Umbilical cord (tissue), 2 donors: ENCODE measurements around the gene OTOGL. TPM values are rescaled to one million over a fixed set of nuclear protein-coding genes. Genes with fewer than 3 reads are reported as not detected.
A peak's percentile ranks its signal among the peaks of the same experiment; 100 is the strongest.
"Not testable (repeated sequence)": the region's sequence is repeated elsewhere in the genome, so short reads cannot be mapped to it uniquely, and the experiment has no call there.

Experiments used
- DNase-seq: peaks from one replicate; pipeline ENCODE4 v3.0.0-alpha.2; 2015; ENCODE audit warnings: low spot score
- total RNA-seq: library from RNA; depleted of rRNA; stranded (reverse); fragments of >200 nt; gene quantifications from one replicate; pipeline ENCODE4 v1.2.3, GENCODE V29; 2014; ENCODE audit warnings: low replicate concordance; ENCODE audit not compliant: insufficient read depth

The OTOGL gene
- total RNA-seq, 1 donor from 2014 or later: 3.1 TPM

DNA sequence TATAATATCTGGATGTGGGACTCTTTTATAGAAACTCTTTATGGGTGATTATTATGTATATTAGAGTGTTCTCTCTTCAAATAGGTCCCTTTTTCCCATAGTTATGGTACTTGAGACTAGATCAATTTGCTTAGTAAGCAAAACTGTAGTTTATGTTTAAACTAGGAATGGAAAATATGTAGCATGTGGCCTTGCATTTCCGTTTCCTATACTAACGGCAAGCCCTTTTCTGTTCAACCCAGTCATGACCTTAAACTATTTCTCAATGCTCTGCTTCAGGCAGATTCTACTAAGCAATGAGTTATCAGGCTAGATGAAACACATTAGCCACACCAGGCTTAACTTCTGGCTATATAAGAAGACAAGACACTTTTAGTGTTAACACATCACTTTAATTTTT is 84.6 kb downstream of the OTOGL start:
- peak; percentile 28 for DNase-seq

DNA sequence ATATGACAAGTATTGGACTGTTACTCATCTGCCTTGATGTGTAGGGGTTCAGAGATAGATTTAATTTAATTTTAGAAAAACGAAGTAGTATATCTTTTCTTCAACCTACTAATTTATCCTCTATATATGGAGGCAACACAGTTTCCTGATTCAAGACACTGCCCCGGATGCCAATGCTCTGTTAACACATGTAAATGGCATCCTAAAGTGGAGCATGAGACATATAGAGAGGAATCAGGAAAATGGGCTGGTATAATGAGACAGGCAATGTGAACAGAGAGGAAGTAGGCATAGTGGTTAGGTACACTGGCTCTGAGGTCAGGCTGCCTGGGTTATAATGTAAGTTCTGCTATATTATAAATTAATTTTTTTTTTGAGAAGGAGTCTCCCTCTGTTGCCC is 85.6 kb downstream of the OTOGL start:
- DNase-seq: no peak

DNA sequence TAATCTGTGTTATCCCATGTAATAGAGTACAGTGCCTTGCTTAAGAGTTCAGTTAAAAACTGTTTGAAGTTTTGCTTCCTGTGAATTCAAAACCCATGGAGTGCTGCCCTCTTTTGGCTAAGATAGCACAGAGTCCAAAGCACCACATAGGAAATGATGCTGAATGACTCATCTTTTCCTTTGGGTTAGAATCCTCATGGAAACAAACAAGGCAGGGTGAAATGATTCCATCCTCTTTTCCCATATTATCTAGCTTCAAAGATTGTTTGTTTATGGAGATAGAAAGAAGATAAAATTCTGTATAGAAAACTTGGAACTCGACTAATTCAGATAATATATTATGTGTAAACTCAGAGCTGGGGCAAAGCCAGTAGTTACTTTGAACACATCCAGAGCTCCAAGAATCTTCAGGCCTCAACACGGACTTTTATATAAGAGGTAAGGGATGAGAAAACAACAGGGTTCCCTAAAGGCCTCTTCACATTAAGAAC is 87.4 kb downstream of the OTOGL start:
- DNase-seq: peak; percentile 97

DNA sequence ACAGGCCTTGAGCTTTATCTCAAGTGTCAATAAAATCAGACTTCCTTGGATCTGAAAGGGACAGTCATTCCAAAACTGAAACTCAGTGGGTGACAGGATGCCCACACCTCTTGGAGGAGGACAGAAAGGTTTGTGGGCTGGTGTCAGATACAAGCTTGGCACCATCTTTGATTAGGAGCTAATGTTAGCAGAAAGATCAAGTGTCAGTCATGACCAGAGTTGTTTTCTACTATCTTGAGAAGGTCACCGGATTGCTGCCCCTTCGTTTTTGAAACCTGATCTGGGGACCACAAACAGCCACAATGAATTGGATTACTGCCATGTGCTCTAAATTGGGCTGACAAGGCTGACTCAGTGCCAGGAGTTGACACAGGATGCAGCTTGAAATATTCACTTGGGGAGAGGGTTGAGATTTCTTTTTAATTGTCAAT is 88.3 kb downstream of the OTOGL start:
- DNase-seq: no peak

DNA sequence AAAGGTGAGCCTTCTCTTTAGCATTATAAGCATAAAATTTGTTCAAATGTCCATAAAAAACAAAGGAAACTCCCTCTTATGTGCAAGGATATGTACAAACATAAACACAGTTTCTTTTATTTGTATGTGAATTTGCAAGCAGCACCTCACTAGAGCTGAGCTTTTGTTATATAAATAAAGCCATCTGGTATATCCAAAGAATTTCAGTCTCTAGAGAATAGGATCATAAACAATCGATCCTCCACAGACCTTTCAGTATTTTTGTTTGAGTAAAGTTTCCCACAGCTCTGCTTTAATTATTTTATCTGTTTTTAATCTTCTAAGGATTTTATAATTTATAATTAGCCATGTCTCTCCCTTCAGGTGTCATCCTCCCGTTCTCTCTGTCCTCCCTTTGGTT is 89.2 kb downstream of the OTOGL start:
- DNase-seq: no peak

DNA sequence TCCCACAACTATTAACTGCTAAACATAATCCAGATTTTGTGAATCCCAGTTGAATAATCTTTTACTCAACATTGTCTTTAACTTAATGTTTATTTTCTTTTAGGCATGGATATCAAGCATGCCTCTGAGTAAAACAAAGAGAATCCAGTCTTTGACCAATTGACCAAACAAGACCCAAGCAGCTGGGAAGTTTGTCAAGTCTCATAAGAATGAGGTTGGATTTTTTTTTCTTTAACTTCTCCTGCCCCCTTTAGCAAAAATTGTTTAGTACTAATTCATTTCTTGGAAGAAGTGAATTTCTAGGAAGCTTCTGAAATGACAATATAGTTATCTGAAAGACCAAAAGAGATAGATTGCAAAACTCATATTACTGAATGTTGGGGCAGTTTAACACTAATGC is 89.9 kb downstream of the OTOGL start:
- no peak for DNase-seq

DNA sequence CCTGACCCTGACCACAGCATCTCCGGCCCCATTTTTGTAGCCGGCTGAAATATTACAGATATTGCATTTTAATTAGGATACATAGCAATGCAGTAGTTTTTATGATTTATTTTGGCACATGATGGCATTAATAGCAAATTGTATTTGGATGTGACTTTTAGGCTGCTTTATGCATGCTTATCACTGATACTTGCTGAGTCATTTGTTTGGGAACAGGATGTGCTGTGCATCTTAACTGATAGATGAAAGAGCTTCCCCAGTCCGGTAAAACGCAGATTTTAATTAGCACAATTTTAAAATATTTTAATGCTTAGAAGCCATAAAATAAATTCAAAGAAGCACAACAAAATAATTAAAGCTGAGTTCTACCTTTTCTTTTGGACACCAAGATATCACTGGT is 90.7 kb downstream of the OTOGL start:
- no peak for DNase-seq

DNA sequence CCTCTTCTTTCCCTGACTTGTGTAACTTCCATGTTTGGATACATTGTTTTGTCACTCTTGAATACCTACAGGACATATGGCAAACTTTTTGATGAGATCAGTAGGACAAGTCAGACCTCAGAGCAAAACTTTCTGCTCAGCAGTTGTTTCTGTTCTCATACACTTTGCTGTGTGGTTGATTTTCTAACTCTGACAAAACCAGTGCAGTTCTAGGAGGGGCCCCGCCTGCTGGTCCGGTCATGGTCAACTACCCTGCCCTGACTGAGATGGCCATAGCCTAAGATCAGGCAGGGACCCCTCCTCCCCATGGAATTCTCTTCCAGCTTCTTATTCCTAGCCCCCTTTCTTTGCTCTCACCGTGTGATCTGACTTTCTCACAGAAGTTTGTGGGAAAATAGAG is 92.8 kb downstream of the OTOGL start:
- DNase-seq: no peak

DNA sequence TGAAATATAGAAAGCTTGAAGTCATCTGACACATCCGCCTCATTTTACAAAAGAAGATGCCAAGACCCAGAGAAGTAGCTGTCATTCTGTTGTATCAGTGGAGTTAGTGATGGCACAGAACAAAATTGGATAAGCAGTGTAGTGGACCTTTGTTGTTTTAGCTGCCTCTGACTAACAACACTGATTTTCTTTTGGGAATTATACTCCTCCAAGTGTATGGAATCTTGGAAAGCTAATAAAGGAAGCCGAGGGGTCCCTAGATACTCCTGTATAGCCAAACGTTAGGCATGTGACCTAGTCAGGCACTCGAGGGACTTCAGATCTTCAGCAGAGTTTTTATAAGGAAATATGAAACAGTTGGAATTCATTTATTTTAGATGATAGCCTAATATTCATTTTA is 94.5 kb downstream of the OTOGL start:
- DNase-seq: no peak

DNA sequence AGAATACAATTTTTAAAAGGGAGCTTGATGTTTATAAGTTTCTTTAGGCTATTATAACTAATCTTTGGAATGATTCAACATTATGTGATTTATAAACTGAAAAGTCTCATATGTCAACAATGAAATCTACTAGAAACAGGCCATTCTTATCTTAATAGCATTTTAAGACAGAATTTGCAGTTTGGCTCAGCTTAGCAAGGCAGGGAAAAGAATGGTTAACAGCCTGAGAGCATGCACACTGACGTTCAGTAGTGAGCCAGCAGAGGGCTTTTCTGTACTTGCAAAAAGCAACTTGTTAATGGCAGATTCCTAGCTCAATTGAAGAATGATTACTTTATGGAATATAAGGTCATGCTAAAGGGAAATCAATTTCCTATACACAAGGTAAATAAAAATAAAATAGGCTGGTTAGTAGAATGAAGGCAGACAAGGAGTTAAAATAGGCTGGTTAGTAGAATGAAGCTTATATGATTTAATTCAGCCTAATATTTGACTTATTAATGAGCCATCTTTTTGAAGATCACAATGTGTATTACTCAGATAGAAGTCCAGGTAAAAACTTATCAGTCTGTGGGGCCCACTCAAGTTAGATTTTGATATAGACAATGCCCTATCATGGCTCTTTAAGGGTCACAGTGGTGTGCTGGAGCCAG is 95.9 kb downstream of the OTOGL start:
- DNase-seq: peak; percentile 89

DNA sequence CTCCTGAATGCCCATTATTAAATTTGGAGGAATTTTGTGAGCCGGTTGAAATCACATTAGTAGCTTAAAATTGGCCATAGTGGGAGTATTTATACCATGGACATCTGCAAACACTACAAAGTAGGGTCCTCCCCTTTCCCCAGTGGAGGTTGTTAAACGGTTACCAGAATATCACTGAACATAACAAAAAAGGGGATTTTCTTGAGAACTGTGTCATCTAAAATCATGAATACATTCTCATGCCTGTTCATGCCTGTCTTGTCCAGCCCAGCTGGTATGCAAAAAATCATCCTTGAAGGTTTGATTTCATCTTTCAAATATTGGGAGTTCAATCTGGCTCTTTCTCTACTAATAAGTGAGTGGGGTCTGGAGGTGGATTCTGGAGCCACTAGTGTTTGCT is 96.4 kb downstream of the OTOGL start:
- no peak for DNase-seq

DNA sequence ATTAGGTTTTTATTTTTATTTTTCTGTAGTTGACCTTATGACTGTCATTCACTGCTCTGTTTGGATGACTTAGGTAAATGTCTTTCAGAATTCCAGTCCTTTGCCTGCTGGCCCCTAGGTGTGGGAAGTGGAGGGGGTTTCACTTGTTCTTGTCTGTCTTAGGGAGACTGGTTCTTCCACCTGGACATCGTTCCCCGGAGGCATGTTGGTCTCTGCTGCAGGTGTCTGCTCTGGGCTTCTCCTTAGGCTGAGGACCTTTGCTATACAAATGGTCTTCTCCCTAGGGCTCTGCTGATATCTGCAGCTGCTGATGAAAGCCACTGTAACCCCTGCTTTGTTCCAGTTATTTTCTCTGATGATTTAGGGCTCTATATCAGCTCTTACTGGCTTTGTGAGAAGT is 97.1 kb downstream of the OTOGL start:
- DNase-seq: no peak

DNA sequence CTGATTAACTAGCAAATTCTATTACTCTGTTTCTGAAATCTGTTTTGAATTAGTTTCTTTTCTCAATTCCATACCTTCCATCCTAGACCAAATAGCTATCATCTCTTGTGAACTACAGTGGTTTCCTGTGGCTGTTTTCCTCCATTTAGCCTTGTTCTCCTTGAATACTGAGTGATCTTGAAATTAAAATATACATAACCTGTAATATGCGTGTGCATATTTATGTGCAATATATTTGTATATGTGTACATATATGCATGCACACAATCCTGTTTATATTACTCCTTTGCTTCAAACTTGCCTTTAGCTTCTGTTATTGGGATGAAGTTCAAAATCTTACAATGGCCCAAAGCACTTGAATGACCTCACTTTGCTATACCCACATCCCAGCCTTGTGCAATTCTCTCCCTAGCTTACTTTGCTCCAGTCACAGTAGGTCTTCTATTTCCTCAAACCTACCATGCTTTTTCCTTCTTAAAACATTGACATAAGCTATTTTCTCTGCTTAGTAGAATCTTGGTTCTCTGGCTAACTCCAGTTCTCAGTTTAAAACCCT is 99.5 kb downstream of the OTOGL start:
- no peak for DNase-seq

DNA sequence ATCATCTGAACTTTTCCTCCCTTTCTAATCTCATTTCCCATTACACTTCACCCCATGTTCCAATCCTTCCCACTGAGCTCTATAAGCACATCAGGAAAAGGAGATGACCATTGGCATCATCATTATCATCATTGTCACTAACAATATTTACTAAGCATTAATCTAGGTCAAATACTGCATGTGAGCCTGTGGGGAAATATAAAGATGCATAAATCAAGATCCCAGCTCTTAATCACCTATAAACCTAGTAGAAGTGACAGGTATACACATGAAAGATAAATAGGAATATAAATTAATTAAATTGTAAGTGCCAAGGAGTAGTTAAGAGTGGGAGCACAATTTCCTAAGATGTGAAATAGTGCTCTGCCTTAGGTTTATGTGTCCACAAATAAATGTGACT is 100.6 kb downstream of the OTOGL start:
- no peak for DNase-seq

DNA sequence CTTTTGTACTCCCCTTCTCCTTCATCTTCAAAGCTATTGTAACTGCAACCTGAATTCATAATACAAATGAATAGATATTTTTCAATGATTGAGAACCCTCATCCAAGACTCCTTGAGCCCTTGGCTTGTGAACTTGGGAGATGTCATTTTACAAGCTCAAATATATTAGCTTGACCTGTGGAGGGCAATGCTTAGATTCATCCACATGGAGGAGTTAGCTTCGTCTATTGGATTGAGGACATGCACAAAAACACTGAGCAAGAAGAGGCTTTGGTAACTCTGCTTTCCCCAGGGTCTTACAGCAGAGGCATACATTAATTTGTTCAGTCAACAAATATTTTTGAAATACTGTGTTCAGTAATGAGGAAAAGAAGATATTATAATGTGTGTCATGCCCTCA is 101.1 kb downstream of the OTOGL start:
- DNase-seq: no peak

DNA sequence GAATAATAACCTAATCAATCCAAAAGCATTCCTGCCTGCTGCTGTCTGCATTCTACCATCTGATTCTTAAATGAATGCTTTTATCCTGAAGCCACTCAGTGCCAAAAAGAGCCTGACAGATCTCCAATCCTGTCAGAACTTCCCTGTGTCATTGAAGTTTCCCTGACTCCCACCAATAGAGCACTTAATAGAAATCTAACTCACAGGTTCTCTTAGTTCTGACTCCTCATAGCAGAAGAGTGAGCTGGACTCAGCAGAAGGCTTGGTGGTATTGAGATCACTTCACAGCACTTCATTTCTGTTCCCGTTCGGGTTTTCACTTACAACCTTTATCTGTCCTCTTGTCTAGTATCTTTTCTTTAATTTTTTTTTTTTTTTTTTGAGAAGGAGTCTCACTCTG is 102.6 kb downstream of the OTOGL start:
- DNase-seq: no peak

DNA sequence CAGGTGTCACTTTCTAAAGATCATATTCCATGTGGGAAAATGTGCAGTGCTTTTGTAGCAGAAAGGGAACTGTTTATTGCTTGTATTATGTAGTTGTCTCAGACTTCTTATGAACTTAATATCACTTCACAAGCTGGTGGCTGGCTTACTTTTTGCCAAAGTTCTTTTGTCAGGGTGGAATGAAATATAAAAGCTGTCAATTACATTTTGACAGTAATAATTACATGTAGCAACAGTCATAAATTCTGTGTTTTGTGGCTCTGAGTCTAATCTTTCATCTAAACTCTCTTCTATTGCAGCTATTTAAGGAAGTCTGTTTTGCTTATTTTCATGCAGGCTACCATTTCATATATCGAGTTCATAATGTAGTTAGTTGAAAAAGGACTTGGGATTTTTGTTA is 106.6 kb downstream of the OTOGL start:
- DNase-seq: no peak

DNA sequence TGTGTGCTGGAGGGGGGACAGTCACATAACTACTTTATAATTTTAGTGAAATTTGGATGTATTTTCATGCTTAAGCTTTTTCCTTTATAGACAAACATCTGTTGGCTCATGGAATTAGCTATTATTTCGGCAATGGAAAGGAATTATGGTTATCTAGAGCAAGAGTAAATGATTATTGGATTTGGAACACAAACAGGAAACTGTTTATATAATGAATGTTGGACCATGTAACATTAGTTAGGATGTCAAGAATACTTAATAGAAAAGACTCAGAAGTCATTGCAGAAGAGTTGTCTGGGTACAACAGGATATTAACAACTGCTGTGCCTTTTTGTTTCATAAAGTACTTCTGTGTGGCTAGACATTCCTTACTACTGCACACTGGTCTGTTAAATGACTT is 108.7 kb downstream of the OTOGL start:
- DNase-seq: no peak

DNA sequence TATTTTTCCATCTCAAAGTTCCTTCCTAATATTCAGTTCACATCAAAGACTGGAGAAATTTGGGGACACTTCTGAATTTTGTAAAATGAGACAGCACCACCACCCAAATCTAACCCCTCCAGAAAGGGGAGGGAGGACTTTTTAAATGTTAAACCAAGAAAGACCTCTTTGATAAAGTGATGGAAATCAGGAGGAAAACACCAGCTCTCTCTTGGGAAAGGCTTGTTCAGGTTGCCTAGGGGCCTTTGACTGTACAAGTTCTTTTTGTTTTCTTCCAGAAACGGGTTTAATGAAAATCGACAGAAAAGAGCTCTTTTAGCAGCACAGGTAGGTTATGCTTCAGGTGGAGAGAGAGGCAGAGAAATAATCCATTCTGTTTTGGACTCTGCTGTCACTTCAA is 112.3 kb downstream of the OTOGL start:
- DNase-seq: no peak

DNA sequence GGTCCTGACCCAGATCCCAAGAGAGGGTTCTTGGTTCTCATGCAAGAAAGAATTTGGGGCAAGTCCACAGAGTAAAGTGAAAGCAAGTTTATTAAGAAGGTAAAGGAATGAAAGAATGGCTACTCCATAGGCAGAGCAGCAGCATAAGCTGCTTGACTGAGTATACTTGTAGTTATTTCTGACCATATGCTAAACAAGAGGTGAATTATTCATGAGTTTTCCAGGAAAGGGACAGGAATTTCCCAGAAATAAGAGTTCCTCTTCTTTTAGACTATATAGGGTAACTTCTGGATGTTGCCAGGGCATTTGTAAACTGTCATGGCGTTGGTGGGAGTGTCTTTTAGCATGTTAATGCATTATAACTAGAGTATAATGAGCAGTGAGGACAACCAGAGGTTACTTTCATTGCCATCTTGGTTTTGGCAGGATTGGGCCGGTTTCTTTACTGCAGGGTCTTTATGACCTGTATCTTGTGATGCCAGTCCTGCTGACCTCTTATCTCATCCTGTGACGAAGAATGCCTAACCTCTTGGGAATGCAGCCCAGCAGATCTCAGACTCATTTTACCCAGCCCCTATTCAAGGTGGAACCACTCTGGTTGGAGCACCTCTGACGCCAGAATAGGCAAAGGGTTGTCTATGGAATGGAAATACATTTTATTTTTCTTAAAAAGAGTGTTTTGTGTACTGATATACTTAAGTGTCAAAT is 113.8 kb downstream of the OTOGL start:
- no peak for DNase-seq

DNA sequence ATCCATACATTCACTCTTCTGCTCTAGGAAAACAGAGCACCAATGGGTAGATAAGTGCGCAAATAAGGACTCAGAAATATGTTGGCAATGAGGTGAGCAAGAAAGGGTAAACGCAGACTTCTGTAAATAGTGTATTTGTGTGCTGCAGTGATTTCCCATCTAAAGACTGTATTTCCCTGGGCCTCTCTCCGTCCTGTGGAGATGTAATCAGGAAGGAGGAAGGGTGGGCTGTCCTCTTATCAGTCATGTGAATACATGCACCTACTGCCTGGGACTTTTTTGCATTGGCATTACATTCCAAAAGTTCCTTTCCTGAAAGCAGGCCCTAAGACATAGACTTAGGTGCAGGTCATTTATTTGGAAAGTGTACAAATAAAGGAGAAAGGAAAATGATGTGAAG is 114.5 kb downstream of the OTOGL start:
- no peak for DNase-seq

DNA sequence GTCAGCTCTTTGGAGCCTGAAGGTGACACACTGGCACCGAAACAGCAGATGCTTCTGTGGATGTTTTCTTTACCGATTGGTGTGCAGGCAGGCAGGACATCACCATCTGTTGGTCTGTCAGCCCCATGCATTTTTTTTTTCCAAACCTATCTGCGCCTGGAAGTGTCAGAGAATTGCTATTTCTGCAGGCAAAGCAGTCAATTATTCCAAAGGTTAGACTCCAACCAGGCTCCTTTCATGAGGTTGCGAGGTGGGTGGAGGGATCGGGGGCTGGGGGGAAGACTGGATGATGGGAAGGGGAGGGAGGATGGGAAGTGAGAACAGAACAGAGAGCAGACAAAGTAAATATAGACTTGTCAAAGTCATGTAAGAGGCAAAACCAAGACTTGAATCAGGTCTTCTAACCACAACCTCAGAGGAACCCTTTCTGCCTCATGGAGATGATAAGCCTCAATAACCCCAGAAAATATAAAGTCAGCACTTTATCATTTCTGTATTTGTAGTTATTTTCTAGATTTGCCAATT is 117.7 kb downstream of the OTOGL start:
- DNase-seq: no peak

DNA sequence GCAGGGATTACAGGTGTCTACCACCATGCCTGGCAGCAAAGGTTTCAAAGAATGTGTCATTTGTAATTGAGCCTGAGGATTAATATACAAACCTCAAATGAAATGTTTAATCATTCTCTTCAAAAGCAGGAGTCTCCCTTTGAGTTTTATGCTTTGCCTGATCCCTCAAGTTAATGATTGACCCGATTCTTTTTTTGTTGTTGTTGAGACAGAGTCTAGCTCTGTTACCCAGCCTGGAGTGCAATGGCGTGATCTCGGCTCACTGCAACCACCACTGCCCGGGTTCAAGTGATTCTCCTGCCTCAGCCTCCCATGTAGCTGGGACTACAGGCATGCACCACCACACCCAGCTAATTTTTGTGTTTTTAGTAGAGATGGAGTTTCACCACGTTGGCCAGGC is 119.6 kb downstream of the OTOGL start:
- DNase-seq: not testable (repeated sequence)
